Hepatocyte (in vitro differentiated cells): ENCODE results near the gene OR1E2.
"Not testable (repeated sequence)": the region's sequence is repeated elsewhere in the genome, so short reads cannot be mapped to it uniquely, and the experiment has no call there.

ENCODE experiments used
- CTCF ChIP-seq: fragments of 200-600 bp; sonication (generic); IDR thresholded peaks from 2 replicates; pipeline ENCODE4 v1.5.1; 2016; ENCODE audit warnings: antibody characterized with exemption, mild to moderate bottlenecking; ENCODE audit not compliant: poor library complexity
- EZH2 ChIP-seq: fragments of 200-600 bp; sonication (generic); IDR thresholded peaks from 2 replicates; pipeline ENCODE4 v1.6.1; 2016; ENCODE audit warnings: antibody characterized with exemption, mild to moderate bottlenecking, borderline replicate concordance
- EZH2phosphoT487 ChIP-seq: fragments of 200-600 bp; sonication (generic); IDR thresholded peaks from one replicate; pipeline ENCODE4 v1.6.1; 2018; ENCODE audit warnings: antibody characterized with exemption, mild to moderate bottlenecking, low read depth, moderate library complexity; ENCODE audit not compliant: unreplicated experiment, severe bottlenecking

- TF ChIP-seq CTCF, EZH2, EZH2phosphoT487: not testable (repeated sequence)
Measured at GRCh38 chr17:3397801-3398200, 35.8 kb downstream of the OR1E2 start.
